OCI-M2 (cell line): Measurements from ENCODE around the gene AP2A2.

Source experiments
- DNase-seq: peaks from one replicate; lab custom pipeline; 2025; ENCODE audit not compliant: unreplicated experiment; lab: John Stamatoyannopoulos, UW

The AP2A2 gene

DNA sequence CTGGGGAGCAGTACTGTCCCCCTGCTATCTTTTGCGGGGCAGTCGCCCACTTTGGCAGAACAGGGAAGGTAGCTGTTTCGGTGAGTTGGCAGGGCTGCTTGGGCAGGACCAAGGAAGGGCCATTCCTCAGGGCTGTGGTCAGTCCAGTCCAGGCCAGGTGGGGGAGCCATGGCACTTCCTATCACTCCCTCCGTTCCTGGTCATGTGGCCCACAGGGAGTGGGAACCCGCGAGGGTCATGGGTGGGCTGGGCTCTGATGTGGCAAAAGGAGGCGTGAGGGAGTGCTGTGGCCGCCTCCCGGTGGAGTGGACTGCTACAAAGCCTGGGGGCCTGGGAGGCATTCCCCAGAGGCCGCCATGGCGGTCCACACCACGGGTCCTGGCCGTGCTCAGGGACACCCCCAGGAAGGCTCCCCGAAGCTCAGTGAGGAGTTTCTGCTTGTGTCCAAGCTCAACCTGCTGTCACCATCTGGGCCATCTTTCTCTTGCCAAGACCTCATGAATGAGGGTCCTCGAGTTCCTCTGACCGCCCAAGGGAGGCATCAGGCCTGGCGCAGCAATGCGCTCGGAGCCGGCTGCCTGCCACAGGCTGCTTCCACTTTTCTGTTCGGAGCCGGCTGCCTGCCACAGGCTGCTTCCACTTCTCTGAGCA, 27.0 kb upstream of the AP2A2 start:
- no peak for DNase-seq

DNA sequence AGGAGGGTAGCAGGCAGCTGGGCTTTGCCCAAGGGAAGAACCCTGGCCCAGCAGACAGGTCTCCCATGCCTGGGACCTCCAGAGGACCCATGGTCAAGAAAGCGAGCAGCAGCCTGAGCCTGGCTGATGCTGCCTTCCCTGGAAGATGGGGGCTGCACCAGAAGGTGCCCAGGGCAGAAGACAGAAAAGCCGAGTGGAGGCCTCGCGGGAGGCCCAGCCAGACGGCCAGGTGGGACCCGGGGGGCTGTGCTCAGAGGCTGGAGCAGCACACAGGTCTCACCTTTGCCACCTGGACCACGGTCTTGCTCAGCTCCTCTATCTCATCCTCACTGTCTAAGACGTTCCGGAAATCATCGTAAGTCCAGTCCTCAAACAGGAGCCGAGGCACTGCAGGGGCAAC, 25.9 kb upstream of the AP2A2 start:
- no peak for DNase-seq

DNA sequence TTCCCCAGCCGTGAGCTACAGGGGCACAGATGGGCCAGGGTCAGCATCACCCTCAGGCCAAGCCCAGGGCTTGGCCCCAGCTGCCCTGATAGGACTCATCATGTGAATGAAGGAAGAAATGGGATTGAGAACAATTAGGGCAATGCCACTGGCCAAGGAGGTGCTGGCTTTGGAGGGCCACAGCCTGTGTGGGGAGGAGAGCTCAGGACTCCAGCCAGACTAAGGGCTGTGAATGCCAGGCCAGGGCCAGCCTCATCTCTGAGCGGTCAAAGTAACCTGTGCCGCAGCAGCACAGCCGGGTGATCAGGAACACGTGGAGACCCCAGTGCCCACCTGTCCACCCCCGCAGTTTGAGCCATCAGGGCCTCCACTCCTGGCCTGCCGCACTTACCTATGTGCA, 25.1 kb upstream of the AP2A2 start:
- no peak for DNase-seq

DNA sequence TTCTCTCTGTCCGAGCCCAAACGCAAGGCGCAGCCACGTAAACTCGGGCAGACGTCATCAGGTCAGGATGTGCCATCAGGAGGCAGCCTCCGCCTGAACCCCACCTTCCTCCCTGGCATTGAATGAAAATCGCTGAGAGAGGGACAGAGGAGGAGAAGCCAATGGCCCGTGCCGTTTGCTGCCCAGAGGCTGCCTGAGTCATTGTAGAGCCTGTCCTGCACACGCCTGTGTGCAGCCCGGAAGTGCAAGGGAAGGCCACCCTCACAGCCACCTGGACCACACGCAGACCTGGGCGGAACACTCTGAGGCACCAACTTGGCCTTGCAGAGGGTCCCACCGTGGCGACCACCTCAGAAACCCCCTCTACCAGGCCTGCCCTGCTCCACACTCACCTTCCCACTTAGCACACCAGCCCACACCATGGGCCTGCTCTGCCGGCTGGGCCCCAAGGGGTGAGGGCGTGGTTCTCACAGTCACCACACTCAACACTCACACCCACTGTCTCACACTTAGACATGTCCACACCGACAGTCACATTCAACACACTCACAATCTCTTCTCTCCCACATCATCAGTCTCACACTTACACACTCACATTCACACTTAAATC, 24.1 kb upstream of the AP2A2 start:
- DNase-seq: no peak

DNA sequence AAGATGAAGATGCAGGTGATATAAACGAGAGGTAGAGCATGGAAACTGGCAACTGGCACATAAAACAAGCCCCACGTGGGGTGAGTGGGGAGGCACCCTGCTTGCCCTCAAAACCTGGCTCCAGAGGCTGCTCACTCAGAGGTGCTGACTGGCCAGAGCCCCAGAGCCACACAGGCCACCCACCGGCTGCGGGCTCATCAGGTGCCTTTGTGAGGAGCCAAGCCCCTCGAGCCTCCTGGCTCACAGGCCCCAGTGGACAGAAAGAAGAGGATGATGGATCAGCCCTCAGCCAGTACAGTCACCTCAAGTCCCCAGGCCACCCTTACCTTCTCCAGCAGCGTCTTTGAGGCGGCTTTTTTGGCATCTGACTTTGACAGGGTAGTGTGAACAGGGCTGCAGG, 21.3 kb upstream of the AP2A2 start:
- DNase-seq: no peak

DNA sequence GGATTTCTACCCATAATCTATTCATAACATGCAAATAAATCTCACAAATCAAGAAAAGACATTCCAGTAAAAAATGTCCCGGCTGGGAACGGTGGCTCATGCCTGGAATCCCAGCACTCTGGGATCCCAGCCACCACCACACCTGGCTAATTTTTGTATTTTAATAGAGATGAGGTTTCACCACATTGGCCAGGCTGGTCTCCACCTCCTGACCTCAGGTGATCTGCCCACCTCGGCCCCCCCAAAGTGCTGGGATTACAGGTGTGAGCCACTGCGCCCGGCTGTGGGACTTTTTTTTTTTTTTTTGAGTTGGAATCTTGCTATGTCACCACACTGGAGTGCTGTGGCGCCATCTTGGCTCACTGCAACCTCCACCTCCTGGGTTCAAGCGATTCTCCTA, 19.7 kb upstream of the AP2A2 start:
- DNase-seq: no peak

DNA sequence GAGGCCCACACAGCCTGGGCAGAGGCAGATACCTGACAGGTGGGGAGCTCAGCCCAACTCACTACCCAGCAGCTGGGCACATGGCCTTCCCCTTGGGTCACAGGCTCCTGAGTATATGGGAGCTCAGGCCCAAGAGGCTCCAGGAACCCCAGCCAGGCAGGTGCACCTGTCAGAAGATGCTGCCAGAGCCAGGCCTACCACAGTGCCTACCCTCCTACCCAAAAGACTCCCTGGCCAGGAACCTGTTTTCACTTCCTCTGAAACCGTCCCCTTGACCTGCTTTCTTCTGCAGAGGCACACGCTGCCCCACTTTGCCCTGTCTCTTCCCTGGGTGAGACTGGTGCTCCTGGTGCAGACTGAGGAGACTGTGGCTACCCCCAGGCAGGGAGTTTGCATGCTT, 18.0 kb upstream of the AP2A2 start:
- DNase-seq: no peak

DNA sequence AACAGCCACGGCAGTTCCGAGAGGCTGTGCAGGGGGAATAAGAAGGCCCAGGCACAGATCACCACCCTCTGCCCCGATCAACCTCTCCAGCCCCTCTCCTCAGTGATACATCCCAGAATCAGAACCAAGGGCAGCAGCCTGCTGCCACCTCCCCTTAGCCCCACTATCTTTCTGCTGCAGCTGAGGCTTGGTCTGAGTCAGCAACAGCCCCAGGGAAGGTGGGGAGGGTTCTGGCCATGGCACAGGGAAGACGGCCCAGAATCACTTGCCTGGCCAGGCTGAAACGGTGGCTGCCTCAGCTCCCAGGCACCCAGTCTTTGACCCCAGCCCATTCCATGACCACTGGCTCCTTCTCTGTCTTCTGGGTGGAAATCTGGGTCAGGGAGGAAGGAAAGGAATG, 17.4 kb upstream of the AP2A2 start:
- no peak for DNase-seq

DNA sequence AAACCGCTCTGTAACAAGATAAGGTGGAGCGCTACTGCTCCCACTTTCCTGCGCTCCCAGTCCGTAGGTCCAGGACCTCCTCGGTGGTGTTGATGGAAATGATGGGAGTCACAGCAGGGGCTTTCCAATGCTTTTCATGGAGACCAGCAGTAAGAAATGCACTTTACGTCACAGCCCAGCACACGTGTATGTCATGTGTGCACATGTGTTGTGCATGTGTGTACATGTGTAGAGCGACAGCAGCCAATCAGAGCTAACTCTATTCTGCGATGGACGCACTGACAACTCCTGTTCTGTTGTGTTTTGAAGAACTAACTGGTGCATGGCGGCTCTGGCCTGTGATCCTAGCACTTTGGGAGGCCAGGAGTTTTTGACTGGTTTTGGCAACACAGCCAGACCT, 16.3 kb upstream of the AP2A2 start:
- no peak for DNase-seq

DNA sequence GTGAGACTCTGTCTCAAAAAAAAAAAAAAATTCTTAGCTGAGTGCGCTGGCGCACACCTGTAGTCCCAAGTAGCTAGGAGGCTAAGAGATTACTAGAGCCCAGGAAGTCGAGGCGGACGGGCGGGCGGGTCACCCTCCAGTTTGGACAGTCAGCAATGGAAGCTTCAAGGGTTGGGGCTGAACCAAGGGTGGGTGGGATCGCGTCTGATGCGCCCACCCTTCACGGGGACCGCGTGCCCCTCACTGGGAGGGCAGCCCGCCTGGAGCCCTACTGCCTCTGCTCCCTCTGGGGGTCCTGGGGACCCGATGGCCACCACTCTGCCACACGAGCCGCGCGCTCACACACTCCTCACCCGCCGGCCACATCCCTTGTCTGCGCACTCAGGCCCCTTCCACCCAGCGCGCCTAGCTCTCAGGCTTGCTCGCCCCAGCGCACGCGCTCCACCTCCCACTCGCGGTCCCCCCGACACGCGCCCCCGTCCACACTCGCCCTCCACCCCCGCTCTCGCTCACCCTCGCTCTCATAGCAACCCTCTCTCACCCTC, 15.6 kb upstream of the AP2A2 start:
- DNase-seq: no peak

DNA sequence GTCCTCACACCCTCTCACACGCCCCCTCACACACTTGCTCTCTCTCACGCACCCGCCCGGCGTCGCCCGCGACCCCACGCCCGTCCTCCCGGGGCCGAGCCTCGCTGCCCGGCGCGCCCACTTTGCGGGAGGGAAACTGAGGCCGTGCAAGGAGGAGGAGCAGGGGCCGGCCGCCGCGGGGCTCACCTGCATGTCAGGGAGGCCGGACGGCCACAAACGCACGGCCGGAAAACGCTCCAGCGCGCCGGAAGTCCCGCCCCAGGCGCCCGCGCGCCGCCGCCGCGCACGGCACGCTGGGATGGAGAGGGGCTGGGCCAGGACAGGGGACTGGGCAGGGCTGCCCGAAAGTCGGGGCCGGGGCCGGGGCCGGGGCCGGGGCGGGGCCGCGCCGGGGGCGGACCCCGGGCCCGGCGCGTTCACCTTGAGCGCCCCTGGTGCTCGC, 15.1 kb upstream of the AP2A2 start, which contains the start of gene CHID1:
CHID1 (minus strand) TSS at position 222 of the 442 bp plus-strand sequence. CDS start 5,994 bp downstream, outside the sequence.
- no peak for DNase-seq

DNA sequence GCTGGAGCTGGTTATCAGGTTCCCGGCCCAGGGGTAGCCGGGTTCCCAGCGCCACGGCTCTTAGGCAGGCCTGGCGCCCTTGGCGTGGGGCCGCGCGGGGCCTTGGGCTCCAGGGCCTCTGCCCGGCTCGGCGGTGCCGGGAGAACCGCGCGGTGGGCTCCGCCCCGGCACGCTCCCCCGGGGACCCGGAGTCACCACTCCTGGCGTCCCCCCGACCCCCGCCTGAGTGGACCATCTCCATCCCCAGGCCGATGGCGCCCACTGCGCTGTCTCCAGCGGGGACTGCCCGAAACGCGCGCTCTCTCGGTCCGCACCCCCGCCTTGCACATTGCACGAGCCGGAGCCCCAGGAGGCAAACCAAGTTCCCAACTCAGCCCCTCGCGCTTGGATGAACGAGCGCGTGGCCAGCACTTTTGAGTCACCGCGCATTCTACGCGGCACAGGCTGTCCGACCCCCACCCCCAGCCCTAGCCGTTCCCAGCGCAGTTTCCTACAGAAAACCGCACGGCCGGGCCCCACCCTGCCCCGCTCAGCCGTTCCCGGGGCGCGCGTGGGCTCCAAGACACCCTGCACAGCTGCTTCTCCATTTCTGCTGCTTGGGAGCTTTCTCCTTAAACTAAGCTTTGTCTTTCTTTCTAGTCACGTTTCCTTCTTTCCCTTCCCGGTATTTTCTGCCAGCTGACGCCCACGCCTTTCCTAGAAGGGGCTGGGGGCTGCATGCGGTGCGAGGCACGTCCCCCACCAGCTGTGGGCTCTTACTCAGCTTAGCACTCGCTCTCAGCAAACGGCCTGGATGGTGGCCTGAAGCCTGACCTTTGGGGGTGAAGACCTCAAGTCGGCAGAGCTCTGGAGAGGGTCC, 14.4 kb upstream of the AP2A2 start:
- no peak for DNase-seq

DNA sequence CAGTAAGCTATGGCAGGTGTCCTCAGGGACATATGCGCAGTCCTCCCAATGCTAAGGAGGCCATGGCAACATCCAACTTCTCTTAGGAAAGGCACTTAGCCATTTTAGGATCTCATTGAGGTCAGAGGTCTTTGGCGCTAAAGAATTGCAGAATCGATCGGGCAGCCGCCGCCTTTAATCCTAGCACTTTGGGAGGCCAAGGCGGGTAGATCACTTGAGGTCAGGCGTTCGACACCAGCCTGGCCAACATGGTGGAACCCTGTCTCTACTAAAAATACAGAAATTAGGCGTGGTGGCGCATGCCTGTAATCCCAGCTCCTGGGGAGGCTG, 13.8 kb upstream of the AP2A2 start:
- no peak for DNase-seq

DNA sequence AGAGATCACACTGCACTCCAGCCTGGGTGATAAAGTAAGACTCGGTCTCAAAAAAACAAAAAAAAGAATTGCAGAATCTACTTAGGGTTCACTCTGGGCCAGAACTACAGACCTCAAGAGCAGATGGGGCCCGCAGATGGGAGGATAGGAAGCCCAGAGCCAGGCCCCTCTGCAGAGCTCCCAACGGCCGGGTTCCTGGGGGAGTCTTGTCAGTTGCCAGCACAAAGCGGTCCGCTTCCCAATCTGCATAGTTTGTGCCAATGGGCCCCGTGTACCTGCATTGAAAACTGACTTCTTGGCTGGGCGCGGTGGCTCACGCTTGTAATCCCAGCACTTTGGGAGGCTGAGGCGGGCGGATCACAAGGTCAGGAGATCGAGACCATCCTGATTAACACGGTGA, 13.4 kb upstream of the AP2A2 start:
- DNase-seq: no peak

DNA sequence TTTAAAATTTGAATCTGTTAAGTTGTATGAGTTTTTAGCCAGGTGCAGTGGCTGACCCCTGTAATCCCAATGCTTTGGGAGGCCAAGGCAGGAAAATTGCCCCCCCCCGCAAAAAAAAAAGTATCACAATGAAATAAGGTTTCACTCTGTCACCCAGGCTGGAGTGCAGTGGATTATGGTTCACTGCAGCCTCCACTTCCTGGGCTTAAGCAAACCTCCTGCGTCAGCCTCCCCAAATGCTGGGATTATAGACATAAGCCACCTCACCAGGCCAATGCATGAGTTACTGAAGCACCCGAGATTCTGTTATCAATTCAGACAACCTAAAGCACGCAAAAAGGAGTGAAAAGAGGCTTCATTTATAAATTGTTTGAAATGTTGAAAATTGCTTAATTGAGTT, 12.6 kb upstream of the AP2A2 start:
- DNase-seq: no peak

DNA sequence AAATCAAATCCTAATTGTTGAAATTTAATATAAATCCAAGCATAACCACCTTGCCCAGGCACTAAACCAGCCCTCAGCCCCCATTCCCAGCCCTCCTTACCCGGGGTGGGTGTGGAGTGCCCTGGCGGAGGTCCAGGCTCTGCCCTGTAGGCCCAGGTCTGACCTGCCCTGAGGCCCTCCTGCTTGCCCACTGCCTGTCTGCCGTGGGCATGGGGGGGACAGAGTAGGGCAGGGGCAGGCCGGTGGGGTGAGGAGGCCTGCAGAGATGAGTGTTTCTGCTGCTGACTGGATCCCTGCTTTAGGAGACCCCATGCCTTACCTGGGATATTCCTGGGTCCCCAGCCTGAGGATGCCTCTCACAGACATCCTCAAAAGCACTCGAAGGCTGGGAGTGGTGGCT, 11.5 kb upstream of the AP2A2 start:
- no peak for DNase-seq

DNA sequence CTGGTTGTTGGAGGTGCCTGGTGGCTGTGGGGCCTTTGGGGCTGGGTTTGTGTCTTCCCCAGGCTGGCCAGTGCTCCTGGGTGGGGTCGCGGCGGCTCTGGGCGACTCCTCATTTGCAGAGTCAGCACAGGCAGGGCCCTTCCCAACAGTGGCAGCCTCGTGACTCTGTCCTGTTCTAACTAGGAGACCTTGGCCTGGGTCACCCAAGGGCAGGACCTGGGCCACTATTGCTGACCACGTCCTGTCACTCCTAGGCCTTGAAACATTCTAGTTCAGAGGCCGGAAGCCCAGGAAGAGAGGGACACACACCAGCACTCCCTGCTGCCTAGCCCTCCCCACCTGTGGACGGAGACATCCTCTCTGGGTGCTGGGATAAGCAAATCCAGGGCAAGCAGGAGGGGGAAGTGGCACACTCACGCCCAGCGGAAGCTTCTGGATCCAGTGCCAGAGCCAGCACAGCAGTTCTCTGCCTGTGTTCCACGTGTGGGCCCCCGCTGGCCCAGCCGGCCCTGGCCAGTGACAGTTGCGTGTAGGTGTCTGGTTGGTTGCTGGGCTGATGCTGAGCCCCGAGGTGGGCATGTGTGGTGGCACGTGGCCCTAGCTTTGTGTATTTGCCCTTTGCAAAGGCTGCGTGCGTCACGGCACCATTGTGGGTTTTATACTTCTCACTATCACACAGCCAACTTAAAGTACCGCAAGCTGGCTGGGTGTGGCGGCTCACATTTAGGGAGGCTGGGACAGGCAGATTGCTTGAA, 10.7 kb upstream of the AP2A2 start:
- no peak for DNase-seq

DNA sequence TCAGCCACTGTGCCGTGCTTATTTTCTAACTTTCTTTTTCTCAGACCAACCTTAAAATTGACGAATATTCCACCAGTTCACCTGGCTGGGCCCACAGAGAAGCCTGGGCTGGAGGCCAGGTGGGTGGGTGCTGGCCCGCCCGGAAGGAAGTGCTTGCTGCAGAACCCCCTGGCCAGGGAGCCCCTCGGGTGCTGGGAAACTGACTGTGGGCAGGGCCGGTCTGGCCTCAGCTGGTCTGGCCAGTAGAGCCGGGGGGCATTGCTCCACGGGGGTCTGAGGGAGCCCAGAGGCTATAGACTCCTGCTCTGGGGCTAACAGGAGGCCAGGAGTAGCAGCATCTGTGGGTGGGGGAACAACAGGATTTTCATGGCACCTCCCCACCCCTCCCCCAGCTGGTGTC, 8.2 kb upstream of the AP2A2 start:
- no peak for DNase-seq

DNA sequence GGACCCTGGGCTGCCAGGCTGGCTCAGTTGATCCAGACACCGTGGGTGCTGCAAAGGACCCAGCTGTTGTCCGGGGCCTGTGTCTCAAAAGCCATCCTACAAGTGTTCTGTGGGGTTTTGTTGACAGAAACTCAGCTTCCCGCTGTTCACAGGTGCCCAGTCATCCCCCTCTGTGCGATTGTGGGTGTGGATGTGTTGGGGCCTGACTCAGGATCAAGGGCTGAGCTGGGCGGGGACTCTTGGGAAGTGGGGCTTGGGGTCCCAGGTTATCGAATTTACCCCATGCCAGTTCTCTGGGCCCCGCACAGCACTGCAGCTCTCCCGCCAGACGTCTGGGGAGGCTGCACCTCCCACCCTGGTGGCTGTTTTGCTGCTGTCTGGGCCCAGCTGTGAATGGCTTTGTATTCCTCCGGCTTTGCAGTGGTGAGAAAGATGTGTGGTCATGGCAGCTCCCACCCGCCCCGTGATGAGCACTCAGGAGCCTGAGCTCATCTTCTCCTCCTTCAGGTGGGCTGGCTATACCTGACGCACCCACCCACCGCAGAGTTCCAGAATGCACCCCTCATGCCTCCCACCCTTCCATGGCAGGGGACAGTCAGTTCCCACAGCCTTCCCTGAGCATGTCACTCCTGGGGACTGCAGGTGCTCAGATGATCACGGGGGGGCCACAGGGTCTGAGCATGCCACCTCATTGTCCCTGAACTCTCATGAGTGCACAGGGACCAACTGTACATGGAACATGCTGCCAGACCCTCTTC, 3.6 kb upstream of the AP2A2 start:
- DNase-seq: no peak

DNA sequence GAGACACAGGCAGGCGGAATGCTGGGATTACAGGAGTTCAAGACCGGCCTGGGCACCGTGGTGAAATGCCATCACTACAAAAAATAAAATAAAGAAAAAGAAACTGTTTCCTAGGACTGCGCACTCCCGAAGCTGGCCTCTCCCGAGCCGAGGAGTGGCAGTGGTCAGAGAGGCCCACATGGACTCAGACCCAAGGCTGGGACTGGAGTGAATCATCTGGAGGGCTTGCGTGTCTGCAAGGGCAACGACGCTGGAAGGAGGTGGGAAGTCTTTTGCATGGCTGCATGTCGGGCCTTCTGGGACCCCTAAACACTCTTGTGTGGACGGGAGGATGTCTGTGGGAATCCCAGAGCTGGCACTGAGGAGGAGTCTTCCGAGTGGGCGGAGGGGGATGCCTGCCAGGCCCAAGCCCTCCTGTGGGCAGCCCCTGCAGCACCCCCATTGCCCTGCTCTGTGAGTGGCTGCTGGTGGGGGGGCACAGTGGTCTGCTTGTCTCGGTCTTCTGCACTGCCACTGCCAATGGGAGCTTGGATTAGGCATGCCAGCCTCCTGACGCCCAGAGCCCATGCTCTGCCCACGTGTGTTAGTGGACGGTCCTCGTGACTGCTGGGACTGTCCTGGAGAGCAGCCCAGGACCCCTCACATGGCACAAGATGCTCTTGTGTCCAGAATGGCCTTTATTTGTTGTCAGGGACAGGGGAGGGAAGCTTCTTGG, 1.8 kb upstream of the AP2A2 start:
- no peak for DNase-seq
